K562 (cell line): ENCODE measurements around the gene LDB2. TPM values are rescaled to one million over a fixed set of nuclear protein-coding genes. Genes with fewer than 3 reads are reported as not detected.

Experiments
- ATAC-seq: fragments of 200-7000 bp; cut with Tn5 transposase; 3 replicates; pipeline ENCODE4 v1.9.1; 2020; ENCODE audit warnings: moderate library complexity
- BruUV-seq: library from RNA; stranded (reverse); fragments of 400-500 nt; replicated peaks from 2 replicates; lab custom pipeline; 2021; lab: Mats Ljungman, UMichigan
- CTCF ChIA-PET: fragments of 300-600 bp; formaldehyde crosslinking; extraction: SDS; loops from one replicate; lab custom pipeline; 2021; ENCODE audit warnings: low intra/inter-chr PET ratio; lab: Yijun Ruan, JAX
- POLR2A ChIA-PET: fragments of 300-600, 350-650 bp; sonication (Branson Sonifier 250); formaldehyde crosslinking; extraction: SDS; loops from one replicate; lab custom pipeline; 2021; ENCODE audit warnings: antibody characterized with exemption, inconsistent platforms; lab: Yijun Ruan, JAX
- DNase-seq, 4 experiments: peaks; one replicate each; pipeline versions ENCODE4 v3.0.0 to v3.0.0-alpha.2; 2011 to 2018; ENCODE audit warnings: low spot score in 3 of 4, mixed read lengths in 3 of 4; ENCODE audit errors: extremely low read depth in 1 of 4
- FAIRE-seq: peaks from 2 replicates; lab custom pipeline; 2011; peaks lifted over from hg19 to GRCh38; lab: Jason Lieb, UNC
- H2AFZ ChIP-seq: 2 replicates; pipeline ENCODE4 v1.6.0; 2011; ENCODE audit warnings: low read depth, low read length, control low read depth, inconsistent platforms
- H3K27ac ChIP-seq: fragments of 200-600 bp; 3 replicates; pipeline ENCODE4 v1.8.0; 2011; ENCODE audit warnings: low read depth, mild to moderate bottlenecking, control low read depth, inconsistent platforms, low read length, moderate library complexity, mixed read lengths; ENCODE audit errors: extremely low read depth
- H3K27me3 ChIP-seq, 2 experiments: fragments of 300-600 bp in 1 of 2; 2 replicates in 1 of 2; 3 replicates in 1 of 2; pipeline versions ENCODE4 v1.6.0 to v1.8.0; 2011; ENCODE audit warnings: inconsistent platforms in 2 of 2, low read length in 2 of 2, mild to moderate bottlenecking in 1 of 2, mixed read lengths in 1 of 2, moderate library complexity in 1 of 2; ENCODE audit not compliant: control insufficient read depth in 2 of 2, insufficient read depth in 2 of 2
- H3K36me3 ChIP-seq: fragments of 300-600 bp; 3 replicates; pipeline ENCODE4 v1.8.0; 2011; ENCODE audit warnings: mild to moderate bottlenecking, low read length, inconsistent platforms; ENCODE audit not compliant: control insufficient read depth, insufficient read depth
- H3K4me1 ChIP-seq, 2 experiments: fragments of 200-600 bp in 1 of 2; replicated peaks in 1 of 2; 2 replicates in 1 of 2; 3 replicates in 1 of 2; pipeline versions ENCODE4 v1.5.1 to v1.8.0; 2011; ENCODE audit warnings: inconsistent platforms in 2 of 2, low read length in 2 of 2, mild to moderate bottlenecking in 1 of 2, mixed read lengths in 1 of 2, moderate library complexity in 1 of 2; ENCODE audit not compliant: control insufficient read depth in 2 of 2, insufficient read depth in 2 of 2
- H3K4me2 ChIP-seq: 2 replicates; pipeline ENCODE4 v1.6.1; 2011; ENCODE audit warnings: low read length, control low read depth, inconsistent platforms, mixed read lengths; ENCODE audit not compliant: insufficient read depth
- H3K4me3 ChIP-seq: fragments of 200-600 bp; sonication (generic), shearing (Covaris generic); 2 replicates; pipeline ENCODE4 v1.5.1; 2016; ENCODE audit warnings: control low read depth, inconsistent platforms
- H3K79me2 ChIP-seq: fragments of 200-600 bp; 3 replicates; pipeline ENCODE4 v1.8.0; 2011; ENCODE audit warnings: low read length, inconsistent platforms; ENCODE audit not compliant: control insufficient read depth, insufficient read depth
- H3K9ac ChIP-seq, 2 experiments: 2 replicates each; pipeline versions ENCODE4 v1.6.0 to v1.6.1; 2011; ENCODE audit warnings: low read depth in 2 of 2, low read length in 2 of 2, control low read depth in 1 of 2, inconsistent platforms in 1 of 2, mild to moderate bottlenecking in 1 of 2, mixed read lengths in 1 of 2; ENCODE audit not compliant: insufficient read depth in 1 of 2
- H3K9me1 ChIP-seq: one replicate; pipeline ENCODE4 v1.6.0; 2011; ENCODE audit warnings: inconsistent platforms, mild to moderate bottlenecking, low read length, moderate library complexity; ENCODE audit not compliant: control insufficient read depth, insufficient read depth
- H3K9me3 ChIP-seq: replicated peaks from 2 replicates; pipeline ENCODE4 v1.5.1; 2011; ENCODE audit warnings: low read depth, low read length, inconsistent platforms; ENCODE audit not compliant: control insufficient read depth, insufficient read depth
- H4K20me1 ChIP-seq: replicated peaks from 2 replicates; pipeline ENCODE4 v1.6.1; 2011; ENCODE audit warnings: low read length, inconsistent platforms, mixed read lengths; ENCODE audit not compliant: control insufficient read depth, insufficient read depth
- CBFB ChIP-seq: sonication (generic); formaldehyde crosslinking; IDR thresholded peaks from 2 replicates; pipeline ENCODE4 v1.4.0; 2020; ENCODE audit warnings: mild to moderate bottlenecking, missing genetic modification reagents
- FOS ChIP-seq: IDR thresholded peaks from 3 replicates; pipeline ENCODE4 v1.6.1; 2011; ENCODE audit not compliant: insufficient read length; ENCODE audit errors: extremely low read depth
- FOXK2 ChIP-seq, 2 experiments: fragments of 450-650 bp; IDR thresholded peaks in 1 of 2; conservative IDR thresholded peaks in 1 of 2; 2 replicates each; pipeline ENCODE4 v1.6.1; 2016; ENCODE audit warnings: low read depth in 2 of 2, mild to moderate bottlenecking in 1 of 2
- GABPB2 ChIP-seq: fragments of 250-450 bp; sonication (Bioruptor Pico); conservative IDR thresholded peaks from 2 replicates; pipeline ENCODE4 v1.5.1; 2021; ENCODE audit warnings: mild to moderate bottlenecking
- KDM4B ChIP-seq, 2 experiments: fragments of 450-650 bp in 1 of 2; sonication (generic) in 1 of 2; IDR thresholded peaks; 2 replicates each; pipeline ENCODE4 v1.6.1; 2016 to 2017; ENCODE audit warnings: borderline replicate concordance in 2 of 2, antibody characterized with exemption in 1 of 2, low read depth in 1 of 2, mild to moderate bottlenecking in 1 of 2
- KLF10 ChIP-seq: fragments of 250-450 bp; sonication (Bioruptor Pico); IDR thresholded peaks from 2 replicates; pipeline ENCODE4 v1.6.1; 2021; ENCODE audit warnings: matching md5 sums
- MAFK ChIP-seq: IDR thresholded peaks from 2 replicates; pipeline ENCODE4 v1.6.1; 2011; ENCODE audit warnings: low read length, improper control_type of control experiment
- MXI1 ChIP-seq: IDR thresholded peaks from 2 replicates; pipeline ENCODE4 v1.6.1; 2011; ENCODE audit warnings: low read depth, mild to moderate bottlenecking, improper control_type of control experiment, low read length
- NR2F6 ChIP-seq: fragments of 450-650 bp; formaldehyde crosslinking; IDR thresholded peaks from 2 replicates; pipeline ENCODE4 v1.4.0; 2020; ENCODE audit warnings: mild to moderate bottlenecking
- PCBP1 ChIP-seq: fragments of 200-400 bp; formaldehyde crosslinking; IDR thresholded peaks from 2 replicates; pipeline ENCODE4 v1.6.1; 2018; ENCODE audit warnings: mild to moderate bottlenecking, low read depth, low read length; ENCODE audit not compliant: poor library complexity, severe bottlenecking
- SMAD3 ChIP-seq: fragments of 450-650 bp; formaldehyde crosslinking; conservative IDR thresholded peaks from 2 replicates; pipeline ENCODE4 v1.4.0; 2020; ENCODE audit warnings: mild to moderate bottlenecking
- ZBTB7A ChIP-seq: IDR thresholded peaks from 2 replicates; pipeline ENCODE4 v1.6.1; 2011; ENCODE audit warnings: low read depth, mild to moderate bottlenecking, low read length, moderate library complexity, borderline replicate concordance; ENCODE audit not compliant: control insufficient read depth
- ZFP36 ChIP-seq: fragments of 150-350 bp; IDR thresholded peaks from 2 replicates; pipeline ENCODE4 v1.6.1; 2018; ENCODE audit warnings: low read length, low read depth; ENCODE audit not compliant: partially characterized antibody
- ZNF3 ChIP-seq: fragments of 250-450 bp; sonication (Bioruptor Pico); IDR thresholded peaks from 2 replicates; pipeline ENCODE4 v1.5.0; 2021; ENCODE audit warnings: mild to moderate bottlenecking, moderate library complexity
- ZNF699 ChIP-seq: fragments of 250-450 bp; sonication (Bioruptor Pico); IDR thresholded peaks from 2 replicates; pipeline ENCODE4 v1.8.0; 2021; ENCODE audit warnings: mild to moderate bottlenecking, moderate library complexity; ENCODE audit not compliant: insufficient replicate concordance
- WGBS: fragments of 100-300 bp; shearing (Covaris generic); methylation state at CpG from one replicate; pipeline ENCODE4 v1.1.6; 2016; ENCODE audit warnings: low coverage, mixed read lengths; ENCODE audit not compliant: insufficient coverage; ENCODE audit errors: missing lambda C conversion rate; 5-methylcytosine and 5-hydroxymethylcytosine counted together
- in situ Hi-C: fragments of 300-500 bp; cut with MboI; formaldehyde crosslinking; loops from 4 replicates; pipeline ENCODE4 v1.15.0; 2018; ENCODE audit warnings: inconsistent platforms, mixed read lengths
- intact Hi-C: fragments of 100-400 bp; cut with micrococcal nuclease; formaldehyde crosslinking; loops from 2 replicates; pipeline ENCODE4 v1.14.2; 2022
- polyA plus RNA-seq, 8 experiments: library from polyadenylated mRNA; depleted of rRNA in 4 of 8; stranded (reverse) in 5 of 8; unstranded in 3 of 8; fragments of >200 nt; fragmentation: Nextera tagmentation in 2 of 8; fragmentation: Illumina TruSeq in 1 of 8; extraction: Ambion mirVana in 2 of 8; extraction: Trizol in 1 of 8; gene quantifications; 2 replicates each; pipeline versions ENCODE4 v1.2.1 to v1.2.3, GENCODE V29; 2011 to 2014; ENCODE audit warnings: inconsistent platforms in 1 of 8, missing spikeins in 1 of 8
- total RNA-seq, 7 experiments: library from RNA; depleted of rRNA in 6 of 7; stranded (reverse); fragments of >200 nt in 6 of 7; fragmentation: Illumina TruSeq in 2 of 7; extraction: Trizol in 2 of 7; gene quantifications; 2 replicates each; pipeline versions ENCODE4 v1.2.1 to v1.2.3, GENCODE V29; 2011 to 2021; ENCODE audit warnings: low replicate concordance in 1 of 7

The LDB2 gene
- total and polyA plus RNA-seq, 9 of the 15 experiments (the other 6 are each of a cell fraction or from before 2014, with no cell fraction given): 0.10 to 0.20 TPM; not detected in 7

GRCh38 chr4:16670727-16671126 is 227.7 kb downstream of the LDB2 start:
- Histone ChIP-seq H3K4me2 (no peak overlapping the region), H3K9ac (no peak overlapping the region), H3K4me1 (no peaks in the 10 kb centered on the region), H3K4me3 (no peak overlapping the region), H3K79me2 (no peaks in the 10 kb centered on the region), H3K27me3 (no peaks in the 10 kb centered on the region; a peak in 1 of 5 replicates), H3K36me3 (no peaks in the 10 kb centered on the region), H3K27ac (no peak overlapping the region), H2AFZ (no peak overlapping the region), H3K9me3 (no peaks in the 10 kb centered on the region), H3K9me1 (no peaks in the 10 kb centered on the region), H4K20me1 (no peaks in the 10 kb centered on the region)
- no peak for FAIRE-seq
- POLR2A ChIA-PET: no interaction called here
- no peak for DNase-seq
- in situ Hi-C loops: no loop called here
- CTCF ChIA-PET: no interaction called here
- 0% methylated on average over 1 of the region's 1 CpG for WGBS
- TF ChIP-seq MAFK (no peak), ZNF699 (CRISPR knock-in tag) (no peak), NR2F6 (CRISPR knock-in tag) (no peak), FOS (no peak), PCBP1 (no peak), MXI1 (no peak), KDM4B (IDR thresholded peaks at IDR 0.05; ENCODE audit: borderline replicate concordance in 2 of 2, low read depth in 1 of 2) (no peak), FOXK2 (conservative IDR thresholded peaks at IDR 0.05 in 1 of 2, IDR thresholded peaks at IDR 0.05 in 1 of 2; ENCODE audit: low read depth in 2 of 2) (no peak), GABPB2 (CRISPR knock-in tag) (no peak), ZFP36 (no peak), SMAD3 (CRISPR knock-in tag) (no peak), ZBTB7A (no peak), KLF10 (CRISPR knock-in tag) (no peak), CBFB (no peak), ZNF3 (CRISPR knock-in tag) (no peak)
- intact Hi-C loops: no loop called here
- no peak for ATAC-seq
- BruUV-seq: no TSS peak
